Smooth muscle cell (in vitro differentiated cells): ENCODE data around the gene SMAD1. TPM values are rescaled to one million over a fixed set of nuclear protein-coding genes. Genes with fewer than 3 reads are reported as not detected.

Experiments
- DNase-seq: peaks from one replicate; lab custom pipeline; 2025; ENCODE audit not compliant: unreplicated experiment; lab: John Stamatoyannopoulos, UW
- H2AFZ ChIP-seq: fragments of 200-600 bp; sonication (generic); 2 replicates; pipeline ENCODE4 v1.6.0; 2016; ENCODE audit warnings: antibody characterized with exemption, low read depth, mild to moderate bottlenecking
- H3F3A ChIP-seq: fragments of 200-600 bp; sonication (generic); 2 replicates; pipeline ENCODE4 v1.6.0; 2017; ENCODE audit warnings: antibody characterized with exemption, low read depth
- H3K27ac ChIP-seq: fragments of 200-600 bp; sonication (generic); 2 replicates; pipeline ENCODE4 v1.5.1; 2016; ENCODE audit warnings: low read depth, mild to moderate bottlenecking
- H3K27me3 ChIP-seq: fragments of 200-600 bp; sonication (generic); 2 replicates; pipeline ENCODE4 v1.6.1; 2016; ENCODE audit warnings: low read depth, mild to moderate bottlenecking
- H3K36me3 ChIP-seq: fragments of 200-600 bp; sonication (generic); 2 replicates; pipeline ENCODE4 v1.5.1; 2016; ENCODE audit warnings: low read depth
- H3K4me1 ChIP-seq: fragments of 200-600 bp; sonication (generic); 2 replicates; pipeline ENCODE4 v1.5.1; 2016; ENCODE audit warnings: low read depth
- H3K4me2 ChIP-seq: fragments of 200-600 bp; sonication (generic); 2 replicates; pipeline ENCODE4 v1.6.0; 2016; ENCODE audit warnings: mild to moderate bottlenecking
- H3K4me3 ChIP-seq: fragments of 200-600 bp; sonication (generic); 2 replicates; pipeline ENCODE4 v1.5.1; 2016; ENCODE audit warnings: mild to moderate bottlenecking
- H3K79me2 ChIP-seq: fragments of 200-600 bp; sonication (generic); 2 replicates; pipeline ENCODE4 v1.6.0; 2016; ENCODE audit warnings: low read depth, mild to moderate bottlenecking
- H3K9ac ChIP-seq: fragments of 200-600 bp; sonication (generic); 2 replicates; pipeline ENCODE4 v1.6.0; 2016; ENCODE audit warnings: low read depth
- H3K9me3 ChIP-seq: fragments of 200-600 bp; sonication (generic); replicated peaks from 2 replicates; pipeline ENCODE4 v1.5.1; 2016; ENCODE audit warnings: low read depth
- H4K20me1 ChIP-seq: fragments of 200-600 bp; sonication (generic); 2 replicates; pipeline ENCODE4 v1.6.0; 2016; ENCODE audit warnings: low read depth
- CTCF ChIP-seq: fragments of 200-600 bp; sonication (generic); IDR thresholded peaks from 2 replicates; pipeline ENCODE4 v1.5.1; 2017; ENCODE audit warnings: borderline replicate concordance, mild to moderate bottlenecking, antibody characterized with exemption; ENCODE audit not compliant: insufficient read depth, poor library complexity, severe bottlenecking
- WGBS: methylation state at CpG from one replicate; pipeline ENCODE4 v1.1.7; 2016; ENCODE audit warnings: low lambda C conversion rate; 5-methylcytosine and 5-hydroxymethylcytosine counted together
- polyA plus RNA-seq: library from polyadenylated mRNA; unstranded; fragments of >200 nt; fragmentation: Nextera tagmentation; extraction: Ambion mirVana; gene quantifications from 2 replicates; pipeline ENCODE4 v1.2.1, GENCODE V29; 2016
- total RNA-seq: library from RNA; depleted of rRNA; stranded (reverse); fragments of >200 nt; gene quantifications from 2 replicates; pipeline ENCODE4 v1.2.3, GENCODE V29; 2014

Gene SMAD1
- total and polyA plus RNA-seq, 2 experiments from 2014 or later = 23.1 to 34.0 TPM

GRCh38 chr4:145523117-145523516 is 41.5 kb downstream of the SMAD1 start:
- TF ChIP-seq CTCF = no peak
- Histone ChIP-seq H3K27ac (no peak overlapping the region), H3F3A (no peaks in the 10 kb centered on the region), H2AFZ (no peak overlapping the region), H3K79me2 (peaks cover 64% of the 10 kb centered on the region), H4K20me1 (peaks cover 10% of the 10 kb centered on the region), H3K4me2 (no peak overlapping the region), H3K4me1 (peaks cover 4% of the 10 kb centered on the region), H3K9me3 (no peaks in the 10 kb centered on the region), H3K27me3 (no peaks in the 10 kb centered on the region), H3K36me3 (no peaks in the 10 kb centered on the region), H3K9ac (no peak overlapping the region), H3K4me3 (no peak overlapping the region)
- no peak for DNase-seq
- WGBS = 90% methylated on average over 2 of the region's 2 CpGs

DNA sequence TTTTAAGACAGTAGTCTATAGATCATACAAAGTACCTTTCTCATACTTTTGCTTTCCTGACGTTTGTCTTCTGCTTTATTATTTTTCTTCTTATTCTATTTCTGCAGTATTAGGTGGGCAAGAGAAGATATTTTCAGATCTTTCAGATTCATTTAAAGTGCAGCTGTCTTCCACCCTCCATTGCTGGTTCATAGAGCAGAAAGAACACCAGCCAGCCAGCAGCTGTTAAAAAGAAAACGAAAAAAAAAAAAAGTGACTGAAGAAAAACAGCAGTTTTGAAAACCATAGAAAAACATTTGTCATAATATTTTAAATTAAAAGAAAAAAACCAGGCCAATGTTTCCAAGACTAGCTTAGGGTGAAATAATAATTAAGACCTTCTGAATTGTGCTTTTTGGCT is 42.9 kb downstream of the SMAD1 start:
- Histone ChIP-seq H3K4me2 (no peak overlapping the region), H3K79me2 (peaks cover 67% of the 10 kb centered on the region), H3K4me3 (no peak overlapping the region), H3K4me1 (peaks cover 4% of the 10 kb centered on the region), H3K36me3 (no peaks in the 10 kb centered on the region), H3F3A (no peaks in the 10 kb centered on the region), H2AFZ (no peak overlapping the region), H3K27ac (no peak overlapping the region), H4K20me1 (peaks cover 15% of the 10 kb centered on the region), H3K9ac (no peak overlapping the region), H3K27me3 (no peaks in the 10 kb centered on the region), H3K9me3 (no peaks in the 10 kb centered on the region)
- TF ChIP-seq CTCF = no peak
- 77% methylated on average over 2 of the region's 2 CpGs for WGBS
- DNase-seq = no peak

GRCh38 chr4:145525291-145525740 is 43.7 kb downstream of the SMAD1 start:
- no peak overlapping the region for H2AFZ ChIP-seq
- H3K4me2 ChIP-seq = no peak overlapping the region
- H3K27ac ChIP-seq = no peak overlapping the region
- WGBS = 54% methylated on average over 1 of the region's 1 CpG
- peaks cover 16% of the 10 kb centered on the region for H4K20me1 ChIP-seq
- peaks cover 60% of the 10 kb centered on the region for H3K79me2 ChIP-seq
- H3K27me3 ChIP-seq = no peaks in the 10 kb centered on the region
- no peak for DNase-seq
- H3F3A ChIP-seq = no peaks in the 10 kb centered on the region
- no peak overlapping the region for H3K9ac ChIP-seq
- no peak overlapping the region for H3K4me3 ChIP-seq
- H3K9me3 ChIP-seq = no peaks in the 10 kb centered on the region
- H3K4me1 ChIP-seq = peaks cover 4% of the 10 kb centered on the region
- H3K36me3 ChIP-seq = no peaks in the 10 kb centered on the region
- TF ChIP-seq CTCF = no peak

- Histone ChIP-seq H3K9ac (no peak overlapping the region), H4K20me1 (peaks cover 19% of the 10 kb centered on the region), H3K27ac (no peak overlapping the region), H3K79me2 (peaks cover 37% of the 10 kb centered on the region), H3K9me3 (no peaks in the 10 kb centered on the region), H2AFZ (no peak overlapping the region), H3K4me2 (no peak overlapping the region), H3K36me3 (no peaks in the 10 kb centered on the region), H3K4me3 (no peak overlapping the region), H3K4me1 (peaks cover 4% of the 10 kb centered on the region), H3K27me3 (no peaks in the 10 kb centered on the region), H3F3A (no peaks in the 10 kb centered on the region)
- no peak for TF ChIP-seq CTCF
- WGBS = 98% methylated on average over 10 of the region's 10 CpGs
- no peak for DNase-seq
Measured at GRCh38 chr4:145527773-145528172, 46.1 kb downstream of the SMAD1 start.
